Mesenchymal stem cell (in vitro differentiated cells and primary cell): Measurements from ENCODE around the gene UBTD1.

Experiments used
- DNase-seq: peaks from one replicate; pipeline ENCODE4 v3.0.0-alpha.2; 2013
- H2AFZ ChIP-seq: one replicate; pipeline ENCODE4 v1.6.1; 2013; ENCODE audit warnings: low read depth, mild to moderate bottlenecking, control low read depth, inconsistent platforms, low read length, moderate library complexity
- H2AK5ac ChIP-seq: 2 replicates; pipeline ENCODE4 v1.6.1; 2013; ENCODE audit warnings: low read length, moderate library complexity, mild to moderate bottlenecking, inconsistent platforms; ENCODE audit not compliant: severe bottlenecking
- H2BK120ac ChIP-seq: one replicate; pipeline ENCODE4 v1.6.1; 2013; ENCODE audit warnings: low read depth, mild to moderate bottlenecking, inconsistent platforms, low read length, moderate library complexity
- H2BK12ac ChIP-seq, 2 experiments: one replicate each; pipeline ENCODE4 v1.6.1; 2013; ENCODE audit warnings: inconsistent platforms in 2 of 2, low read length in 2 of 2, mild to moderate bottlenecking in 2 of 2, moderate library complexity in 2 of 2, control low read depth in 1 of 2
- H2BK15ac ChIP-seq: one replicate; pipeline ENCODE4 v1.6.1; 2013; ENCODE audit warnings: mild to moderate bottlenecking, low read depth, inconsistent platforms; ENCODE audit not compliant: poor library complexity, severe bottlenecking
- H2BK5ac ChIP-seq: 2 replicates; pipeline ENCODE4 v1.6.1; 2013; ENCODE audit warnings: low read depth, mild to moderate bottlenecking, low read length, control low read depth, inconsistent platforms; ENCODE audit not compliant: poor library complexity, severe bottlenecking
- H3K14ac ChIP-seq, 2 experiments: one replicate each; pipeline ENCODE4 v1.6.1; 2013; ENCODE audit warnings: inconsistent platforms in 2 of 2, low read length in 2 of 2, control low read depth in 1 of 2, mild to moderate bottlenecking in 1 of 2, moderate library complexity in 1 of 2
- H3K18ac ChIP-seq, 2 experiments: one replicate each; pipeline ENCODE4 v1.6.1; 2013; ENCODE audit warnings: inconsistent platforms in 2 of 2, low read length in 2 of 2, control low read depth in 1 of 2, low read depth in 1 of 2, mild to moderate bottlenecking in 1 of 2
- H3K23ac ChIP-seq, 2 experiments: one replicate each; pipeline ENCODE4 v1.6.1; 2013; ENCODE audit warnings: inconsistent platforms in 2 of 2, low read length in 2 of 2, mild to moderate bottlenecking in 2 of 2, moderate library complexity in 2 of 2, control low read depth in 1 of 2
- H3K27ac ChIP-seq: 2 replicates; pipeline ENCODE4 v1.5.1; 2013; ENCODE audit warnings: mild to moderate bottlenecking, moderate library complexity, low read length, control low read depth, inconsistent platforms; ENCODE audit not compliant: poor library complexity, severe bottlenecking
- H3K27me3 ChIP-seq, 2 experiments: 2 replicates each; pipeline versions ENCODE4 v1.6.1 to v1.7.0; 2013; ENCODE audit warnings: low read length in 2 of 2, mild to moderate bottlenecking in 2 of 2, moderate library complexity in 2 of 2, control low read depth in 1 of 2, inconsistent platforms in 1 of 2; ENCODE audit not compliant: control insufficient read depth in 1 of 2, insufficient read depth in 1 of 2
- H3K36me3 ChIP-seq, 2 experiments: 2 replicates each; pipeline versions ENCODE4 v1.6.1 to v1.7.0; 2013; ENCODE audit warnings: low read length in 2 of 2, control low read depth in 1 of 2, inconsistent platforms in 1 of 2, low read depth in 1 of 2, mild to moderate bottlenecking in 1 of 2; ENCODE audit not compliant: insufficient read depth in 2 of 2, control insufficient read depth in 1 of 2
- H3K4ac ChIP-seq, 2 experiments: one replicate each; pipeline ENCODE4 v1.6.1; 2013; ENCODE audit warnings: inconsistent platforms in 2 of 2, low read length in 2 of 2, mild to moderate bottlenecking in 2 of 2, moderate library complexity in 2 of 2, control low read depth in 1 of 2, low read depth in 1 of 2
- H3K4me1 ChIP-seq: 2 replicates; pipeline ENCODE4 v1.6.1; 2013; ENCODE audit warnings: low read depth, low read length, control low read depth; ENCODE audit not compliant: control insufficient read depth, insufficient read depth
- H3K4me2 ChIP-seq: 2 replicates; pipeline ENCODE4 v1.6.1; 2013; ENCODE audit warnings: low read length, mild to moderate bottlenecking, inconsistent platforms; ENCODE audit not compliant: poor library complexity, severe bottlenecking
- H3K4me3 ChIP-seq, 2 experiments: 2 replicates each; pipeline versions ENCODE4 v1.5.1 to v1.7.0; 2013; ENCODE audit warnings: low read length in 2 of 2, mild to moderate bottlenecking in 2 of 2, control low read depth in 1 of 2, low read depth in 1 of 2; ENCODE audit not compliant: insufficient read depth in 1 of 2
- H3K79me1 ChIP-seq: replicated peaks from 2 replicates; pipeline ENCODE4 v1.6.1; 2013; ENCODE audit warnings: mild to moderate bottlenecking, control low read depth, low read length, inconsistent platforms; ENCODE audit not compliant: poor library complexity, severe bottlenecking
- H3K9ac ChIP-seq: 2 replicates; pipeline ENCODE4 v1.7.0; 2013; ENCODE audit warnings: mild to moderate bottlenecking, low read length, moderate library complexity
- H3K9me3 ChIP-seq: 2 replicates; pipeline ENCODE4 v1.7.0; 2013; ENCODE audit warnings: mild to moderate bottlenecking, low read length; ENCODE audit not compliant: control insufficient read depth
- H4K8ac ChIP-seq: one replicate; pipeline ENCODE4 v1.6.1; 2013; ENCODE audit warnings: inconsistent platforms, mild to moderate bottlenecking, low read length, moderate library complexity
- H4K91ac ChIP-seq: one replicate; pipeline ENCODE4 v1.6.1; 2013; ENCODE audit warnings: mild to moderate bottlenecking, low read length, inconsistent platforms
- WGBS: methylation state at CpG from one replicate; pipeline ENCODE4 v1.1.7; 2013; ENCODE audit warnings: mixed read lengths; 5-methylcytosine and 5-hydroxymethylcytosine counted together

Gene UBTD1

DNA sequence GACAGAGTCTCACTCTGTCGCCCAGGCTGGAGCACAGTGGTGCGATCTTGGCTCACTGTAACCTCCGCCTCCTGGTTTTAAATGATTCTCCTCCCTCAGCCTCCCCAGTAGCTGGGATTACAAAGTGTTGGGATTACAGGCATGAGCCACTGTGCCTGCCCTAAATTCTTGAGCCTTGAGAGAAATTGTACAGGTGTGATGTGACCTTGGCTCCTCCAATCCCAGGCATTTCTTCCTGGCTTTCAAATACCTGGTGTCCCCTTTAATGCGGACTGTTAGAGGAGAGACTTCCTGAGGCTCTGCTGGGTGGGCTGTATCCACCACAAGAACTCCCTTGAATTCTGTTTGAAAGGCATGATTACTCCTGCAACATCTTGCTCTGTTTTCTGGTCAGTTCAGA lies 119.6 kb downstream of the UBTD1 start:
- Histone ChIP-seq H2BK15ac (no peak overlapping the region), H2AK5ac (no peak overlapping the region), H4K8ac (no peak overlapping the region), H2BK12ac (no peak overlapping the region), H3K79me1 (peaks cover 1% of the 10 kb centered on the region), H3K4ac (no peak overlapping the region), H3K27ac (no peak overlapping the region), H4K91ac (no peak overlapping the region), H2BK5ac (no peak overlapping the region), H3K27me3 (no peaks in the 10 kb centered on the region), H3K36me3 (peaks cover 8 to 23% of the 10 kb centered on the region in 2 experiments), H3K14ac (no peak overlapping the region), H3K4me3 (no peak overlapping the region), H3K9ac (no peak overlapping the region), H3K23ac (no peak overlapping the region), H3K4me2 (no peak overlapping the region), H3K9me3 (no peaks in the 10 kb centered on the region), H2AFZ (no peak overlapping the region), H3K18ac (no peak overlapping the region), H2BK120ac (no peak overlapping the region), H3K4me1 (no peaks in the 10 kb centered on the region)
- no peak for DNase-seq
- WGBS = 100% methylated on average over 1 of the region's 4 CpGs

DNA sequence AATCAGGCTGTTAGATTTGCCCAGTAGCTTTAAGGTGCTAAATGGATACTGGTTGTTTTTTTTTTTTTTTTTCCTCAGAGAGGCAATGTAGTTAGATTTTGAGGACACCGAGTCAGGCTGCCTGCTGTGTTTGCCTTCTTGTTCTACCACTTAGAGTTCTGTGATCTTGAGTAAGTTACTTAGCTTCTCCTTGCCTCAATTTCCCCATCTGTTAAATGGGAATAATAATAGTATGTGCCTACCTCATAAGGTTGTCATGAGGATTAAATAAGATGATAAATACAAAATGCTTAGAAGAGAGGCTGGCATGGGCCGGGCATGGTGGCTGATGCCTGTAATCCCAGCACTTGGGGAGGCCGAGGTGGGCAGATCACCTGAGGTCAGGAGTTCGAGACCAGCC lies 120.0 kb downstream of the UBTD1 start:
- no peak for DNase-seq
- H3K18ac ChIP-seq = no peak overlapping the region
- 96% methylated on average over 2 of the region's 4 CpGs for WGBS

More for the DNA sequence above, 120.0 kb downstream of the UBTD1 start:
- no peak overlapping the region for H4K91ac ChIP-seq
- H2BK5ac ChIP-seq = no peak overlapping the region
- H2BK12ac ChIP-seq = no peak overlapping the region
- peaks cover 8 to 23% of the 10 kb centered on the region in 2 experiments for H3K36me3 ChIP-seq
- no peaks in the 10 kb centered on the region for H3K4me1 ChIP-seq
- H3K27me3 ChIP-seq = no peaks in the 10 kb centered on the region
- no peak overlapping the region for H3K9ac ChIP-seq
- no peaks in the 10 kb centered on the region for H3K9me3 ChIP-seq
- no peak overlapping the region for H4K8ac ChIP-seq
- no peak overlapping the region for H3K23ac ChIP-seq
- H2BK120ac ChIP-seq = no peak overlapping the region
- H2AK5ac ChIP-seq = no peak overlapping the region
- H3K4ac ChIP-seq = no peak overlapping the region
- no peak overlapping the region for H3K4me3 ChIP-seq
- H3K27ac ChIP-seq = no peak overlapping the region
- no peak overlapping the region for H2AFZ ChIP-seq
- no peak overlapping the region for H2BK15ac ChIP-seq
- H3K79me1 ChIP-seq = peaks cover 4% of the 10 kb centered on the region
- no peak overlapping the region for H3K14ac ChIP-seq
- no peak overlapping the region for H3K4me2 ChIP-seq
